ENCODE results near the gene RPS6KA4. TPM values are rescaled to one million over a fixed set of nuclear protein-coding genes. Genes with fewer than 3 reads are reported as not detected.

Gene RPS6KA4
- total RNA-seq, 2 experiments from 2014 or later, result 13.4 to 16.7 TPM

GRCh38 chr11:64419257-64419790 lies 60.4 kb downstream of the RPS6KA4 start:
- Histone ChIP-seq H3K4me3 (ENCODE audit: low read depth, low read length, poor library complexity, severe bottlenecking) (no peak overlapping the region), H3K4me2 (ENCODE audit: low read length) (no peak overlapping the region), H3K27ac (ENCODE audit: low read depth, low read length, poor library complexity, severe bottlenecking) (no peak overlapping the region), H3K9me3 (ENCODE audit: low read length) (0 out of 2 replicates have a peak, but pooled peaks cover 13% of the 10 kb centered on the region), H3K36me3 (ENCODE audit: insufficient read depth, low read length) (no peaks in the 10 kb centered on the region), H2AFZ (ENCODE audit: low read length) (no peak overlapping the region), H3K79me2 (ENCODE audit: insufficient read depth, low read depth, low read length) (no peaks in the 10 kb centered on the region), H3K4me1 (ENCODE audit: insufficient read depth, low read length, poor library complexity, severe bottlenecking) (peaks cover 4% of the 10 kb centered on the region), H3K9me2 (ENCODE audit: insufficient read depth, low read length) (no peaks in the 10 kb centered on the region), H4K20me1 (ENCODE audit: insufficient read depth, low read length) (no peaks in the 10 kb centered on the region)
- ChIA-PET POLR2A (interaction anchor here (0.6 kb wide), 1 partner anchor 101 kb away, joined by 4 read pairs; no protein-coding TSS in a partner anchor), CTCF (ENCODE audit: unreplicated experiment) (no interaction called here)
- TF ChIP-seq CTCF (conservative IDR thresholded peaks at IDR 0.05; ENCODE audit: low read length), result no peak
- no peak for TF ChIP-seq EZH2phosphoT487 (IDR thresholded peaks at IDR 0.05; ENCODE audit: borderline replicate concordance, low read depth, low read length)
- BruUV-seq (replicated peaks), result no TSS peak
- no peak for DNase-seq (ENCODE audit: low spot score)
- intact Hi-C loops (cut with micrococcal nuclease; ENCODE audit: unreplicated experiment), result no loop called here

GRCh38 chr11:64419818-64420485 lies 61.0 kb downstream of the RPS6KA4 start:
- H3K36me3 ChIP-seq (ENCODE audit: insufficient read depth, low read length), result no peaks in the 10 kb centered on the region
- H2AFZ ChIP-seq (ENCODE audit: low read length), result no peak overlapping the region
- H3K79me2 ChIP-seq (ENCODE audit: insufficient read depth, low read depth, low read length), result no peaks in the 10 kb centered on the region
- H4K20me1 ChIP-seq (ENCODE audit: insufficient read depth, low read length), result no peaks in the 10 kb centered on the region
- ChIA-PET POLR2A (interaction anchor here (0.6 kb wide), 1 partner anchor 102 kb away, joined by 4 read pairs; no protein-coding TSS in a partner anchor), CTCF (ENCODE audit: unreplicated experiment) (no interaction called here)
- no peak overlapping the region for H3K27ac ChIP-seq (ENCODE audit: low read depth, low read length, poor library complexity, severe bottlenecking)
- TF ChIP-seq CTCF (conservative IDR thresholded peaks at IDR 0.05; ENCODE audit: low read length), result no peak
- 0 out of 2 replicates have a peak, but pooled peaks cover 13% of the 10 kb centered on the region for H3K9me3 ChIP-seq (ENCODE audit: low read length)
- no TSS peak for BruUV-seq (replicated peaks)
- no peaks in the 10 kb centered on the region for H3K9me2 ChIP-seq (ENCODE audit: insufficient read depth, low read length)
- H3K4me3 ChIP-seq (ENCODE audit: low read depth, low read length, poor library complexity, severe bottlenecking), result no peak overlapping the region
- peaks cover 2% of the 10 kb centered on the region for H3K4me1 ChIP-seq (ENCODE audit: insufficient read depth, low read length, poor library complexity, severe bottlenecking)
- no peak overlapping the region for H3K4me2 ChIP-seq (ENCODE audit: low read length)
- DNase-seq (ENCODE audit: low spot score), result no peak
- intact Hi-C loops (cut with micrococcal nuclease; ENCODE audit: unreplicated experiment), result no loop called here

Small RNA genes lying within 50 kb of the gene (microRNA-seq; reads per million reads assigned to microRNA genes)
- not detected for gene MIR1237 (ENCODE audit: borderline replicate concordance)
- 5.3 reads per million for gene MIR7155 (ENCODE audit: borderline replicate concordance)

Small RNA genes lying within 50 kb of the gene (small RNA-seq; reads per million reads assigned to genes)
- gene MIR1237 (not detected), gene MIR7155 (not detected)

Other genes starting within 250 kb of the RPS6KA4 start
- 24.8 and 25.4 TPM in 2 replicates for gene MACROD1, start 193.0 kb upstream of the RPS6KA4 start, total RNA-seq (2014; rRNA removed; shearing (Covaris generic))
- gene MACROD1, start 193.0 kb upstream of the RPS6KA4 start, total RNA-seq (2022), result 14.4 and 14.7 TPM in 2 replicates
- 271 and 309 TPM in 2 replicates for gene STIP1, start 173.0 kb upstream of the RPS6KA4 start, total RNA-seq (2014; rRNA removed; shearing (Covaris generic))
- gene STIP1, start 173.0 kb upstream of the RPS6KA4 start, total RNA-seq (2022), result 186 and 240 TPM in 2 replicates
- 116 and 120 TPM in 2 replicates for gene FERMT3, start 152.4 kb upstream of the RPS6KA4 start, total RNA-seq (2014; rRNA removed; shearing (Covaris generic))
- 167 and 201 TPM in 2 replicates for gene FERMT3, start 152.4 kb upstream of the RPS6KA4 start, total RNA-seq (2022)
- gene TRPT1, start 133.0 kb upstream of the RPS6KA4 start, total RNA-seq (2014; rRNA removed; shearing (Covaris generic)), result 35.7 and 49.0 TPM in 2 replicates
- 40.1 and 40.6 TPM in 2 replicates for gene TRPT1, start 133.0 kb upstream of the RPS6KA4 start, total RNA-seq (2022)
- gene NUDT22, start 132.9 kb upstream of the RPS6KA4 start, total RNA-seq (2014; rRNA removed; shearing (Covaris generic)), result 54.6 and 81.4 TPM in 2 replicates
- gene NUDT22, start 132.9 kb upstream of the RPS6KA4 start, total RNA-seq (2022), result 98.4 and 100 TPM in 2 replicates
- 14.1 and 19.2 TPM in 2 replicates for gene DNAJC4, start 128.6 kb upstream of the RPS6KA4 start, total RNA-seq (2014; rRNA removed; shearing (Covaris generic))
- gene DNAJC4, start 128.6 kb upstream of the RPS6KA4 start, total RNA-seq (2022), result 42.4 and 56.0 TPM in 2 replicates
- 35.3 and 46.3 TPM in 2 replicates for gene VEGFB, start 124.6 kb upstream of the RPS6KA4 start, total RNA-seq (2014; rRNA removed; shearing (Covaris generic))
- 59.6 and 60.8 TPM in 2 replicates for gene VEGFB, start 124.6 kb upstream of the RPS6KA4 start, total RNA-seq (2022)
- 57.3 and 70.6 TPM in 2 replicates for gene FKBP2, start 118.1 kb upstream of the RPS6KA4 start, total RNA-seq (2014; rRNA removed; shearing (Covaris generic))
- gene FKBP2, start 118.1 kb upstream of the RPS6KA4 start, total RNA-seq (2022), result 39.7 and 45.5 TPM in 2 replicates
- gene PPP1R14B, start 112.2 kb upstream of the RPS6KA4 start, total RNA-seq (2014; rRNA removed; shearing (Covaris generic)), result 198 and 219 TPM in 2 replicates
- 207 and 223 TPM in 2 replicates for gene PPP1R14B, start 112.2 kb upstream of the RPS6KA4 start, total RNA-seq (2022)
- gene PLCB3, start 107.6 kb upstream of the RPS6KA4 start, total RNA-seq (2014; rRNA removed; shearing (Covaris generic)), result 7.6 and 8.6 TPM in 2 replicates
- gene PLCB3, start 107.6 kb upstream of the RPS6KA4 start, total RNA-seq (2022), result 10.3 and 12.4 TPM in 2 replicates
- gene BAD, start 74.5 kb upstream of the RPS6KA4 start, total RNA-seq (2014; rRNA removed; shearing (Covaris generic)), result 43.3 and 74.2 TPM in 2 replicates
- 19.3 and 21.2 TPM in 2 replicates for gene BAD, start 74.5 kb upstream of the RPS6KA4 start, total RNA-seq (2022)
- gene GPR137, start 73.3 kb upstream of the RPS6KA4 start, total RNA-seq (2014; rRNA removed; shearing (Covaris generic)), result 18.3 and 19.5 TPM in 2 replicates
- 49.6 and 52.3 TPM in 2 replicates for gene GPR137, start 73.3 kb upstream of the RPS6KA4 start, total RNA-seq (2022)
- gene KCNK4, start 67.9 kb upstream of the RPS6KA4 start, total RNA-seq (2014; rRNA removed; shearing (Covaris generic)), result 0.95 TPM in 1 of 2 replicates, not detected in the other
- gene KCNK4, start 67.9 kb upstream of the RPS6KA4 start, total RNA-seq (2022), result 0.80 and 0.92 TPM in 2 replicates
- gene CATSPERZ, start 58.8 kb upstream of the RPS6KA4 start, total RNA-seq (2014; rRNA removed; shearing (Covaris generic)), result 0.38 and 3.2 TPM in 2 replicates
- gene CATSPERZ, start 58.8 kb upstream of the RPS6KA4 start, total RNA-seq (2022), result 1.4 TPM in 1 of 2 replicates, not detected in the other
- 28.6 and 42.3 TPM in 2 replicates for gene ESRRA, start 53.6 kb upstream of the RPS6KA4 start, total RNA-seq (2014; rRNA removed; shearing (Covaris generic))
- 44.9 and 57.8 TPM in 2 replicates for gene ESRRA, start 53.6 kb upstream of the RPS6KA4 start, total RNA-seq (2022)
- 322 and 414 TPM in 2 replicates for gene TRMT112, start 41.6 kb upstream of the RPS6KA4 start, total RNA-seq (2014; rRNA removed; shearing (Covaris generic))
- gene TRMT112, start 41.6 kb upstream of the RPS6KA4 start, total RNA-seq (2022), result 198 and 205 TPM in 2 replicates
- gene PRDX5, start 41.0 kb upstream of the RPS6KA4 start, total RNA-seq (2014; rRNA removed; shearing (Covaris generic)), result 177 and 200 TPM in 2 replicates
- 168 and 217 TPM in 2 replicates for gene PRDX5, start 41.0 kb upstream of the RPS6KA4 start, total RNA-seq (2022)
- 40.7 and 44.1 TPM in 2 replicates for gene CCDC88B, start 19.0 kb upstream of the RPS6KA4 start, total RNA-seq (2014; rRNA removed; shearing (Covaris generic))
- 61.5 and 67.2 TPM in 2 replicates for gene CCDC88B, start 19.0 kb upstream of the RPS6KA4 start, total RNA-seq (2022)
- 0.09 and 0.18 TPM in 2 replicates for gene SLC22A11, start 196.8 kb downstream of the RPS6KA4 start, total RNA-seq (2014; rRNA removed; shearing (Covaris generic))
- gene SLC22A11, start 196.8 kb downstream of the RPS6KA4 start, total RNA-seq (2022), result not detected in 2 replicates
- gene SLC22A12, start 232.1 kb downstream of the RPS6KA4 start, total RNA-seq (2014; rRNA removed; shearing (Covaris generic)), result not detected in 2 replicates
- not detected in 2 replicates for gene SLC22A12, start 232.1 kb downstream of the RPS6KA4 start, total RNA-seq (2022)

All from OCI-LY7 (cell line).